Sigmoid colon (tissue), 7 donors: Measurements from ENCODE around the gene SLC8A1. TPM values are rescaled to one million over a fixed set of nuclear protein-coding genes. Genes with fewer than 3 reads are reported as not detected.

Experiments used
- DNase-seq: peaks from one replicate; pipeline ENCODE4 v3.0.0-alpha.2; 2019
- H3K27ac ChIP-seq, 4 donors: fragments of 200-600 bp; sonication (generic); one replicate each; pipeline ENCODE4 v1.5.1; 2016 to 2019; ENCODE audit warnings: mild to moderate bottlenecking in 1 of 4
- H3K27me3 ChIP-seq, 3 donors: fragments of 200-600 bp; sonication (generic); one replicate each; pipeline ENCODE4 v1.5.1; 2019; ENCODE audit warnings: mild to moderate bottlenecking in 1 of 3
- H3K36me3 ChIP-seq, 4 donors: fragments of 200-600 bp; sonication (generic); one replicate each; pipeline ENCODE4 v1.5.1; 2016 to 2019
- H3K4me1 ChIP-seq, 4 donors: fragments of 200-600 bp; sonication (generic); one replicate each; pipeline ENCODE4 v1.5.1; 2017 to 2019
- H3K4me3 ChIP-seq, 4 donors: fragments of 200-600 bp; sonication (generic); one replicate each; pipeline ENCODE4 v1.5.1; 2017 to 2019; ENCODE audit warnings: mild to moderate bottlenecking in 2 of 4, moderate library complexity in 1 of 4
- H3K9me3 ChIP-seq, 4 donors: fragments of 200-600 bp in 3 of 4; sonication (generic) in 3 of 4; one replicate each; pipeline versions ENCODE4 v1.5.1 to v1.6.1; 2013 to 2019
- CTCF ChIP-seq, 4 experiments: fragments of 450-650 bp in 3 of 4; fragments of 200-600 bp in 1 of 4; IDR thresholded peaks; one replicate each; pipeline ENCODE4 v1.5.1; 2016 to 2019; ENCODE audit warnings: antibody characterized with exemption in 4 of 4, mild to moderate bottlenecking in 3 of 4, moderate library complexity in 2 of 4
- EP300 ChIP-seq, 4 donors: sonication (generic); formaldehyde crosslinking; IDR thresholded peaks; one replicate each; pipeline ENCODE4 v1.6.1; 2017; ENCODE audit warnings: antibody characterized with exemption in 4 of 4
- POLR2A ChIP-seq, 2 donors: fragments of 450-650 bp; IDR thresholded peaks; one replicate each; pipeline ENCODE4 v1.6.1; 2016; ENCODE audit warnings: antibody characterized with exemption in 2 of 2, mild to moderate bottlenecking in 2 of 2, moderate library complexity in 2 of 2
- POLR2AphosphoS5 ChIP-seq, 4 donors: sonication (generic); formaldehyde crosslinking; IDR thresholded peaks; one replicate each; pipeline ENCODE4 v1.6.1; 2017; ENCODE audit warnings: antibody characterized with exemption in 4 of 4
- WGBS, 2 donors: extraction: QIAGEN DNeasy Blood & Tissue Kit; methylation state at CpG; one replicate each; pipeline ENCODE4 v1.1.7; 2013; 5-methylcytosine and 5-hydroxymethylcytosine counted together
- intact Hi-C: fragments of 100-400 bp; cut with DNase I; formaldehyde crosslinking; loops from one replicate; pipeline ENCODE4 v1.15.1; 2023
- polyA plus RNA-seq, 3 donors: library from polyadenylated mRNA; stranded (reverse); fragments of 200-250 nt; gene quantifications; one replicate each; pipeline ENCODE4 v1.2.3, GENCODE V29; 2013
- total RNA-seq, 4 donors: library from RNA; depleted of rRNA; stranded (reverse); fragments of >200 nt; gene quantifications; one replicate each; pipeline ENCODE4 v1.1.0, GENCODE V29; 2016
- donor health status: healthy with polysubstance abuse.
- donor health status: Bipolar disorder and iron deficiency.
- donor health status: healthy.

Gene SLC8A1
- total and polyA plus RNA-seq, 7 donors, result 0.60 to 337 (median 229) TPM

DNA sequence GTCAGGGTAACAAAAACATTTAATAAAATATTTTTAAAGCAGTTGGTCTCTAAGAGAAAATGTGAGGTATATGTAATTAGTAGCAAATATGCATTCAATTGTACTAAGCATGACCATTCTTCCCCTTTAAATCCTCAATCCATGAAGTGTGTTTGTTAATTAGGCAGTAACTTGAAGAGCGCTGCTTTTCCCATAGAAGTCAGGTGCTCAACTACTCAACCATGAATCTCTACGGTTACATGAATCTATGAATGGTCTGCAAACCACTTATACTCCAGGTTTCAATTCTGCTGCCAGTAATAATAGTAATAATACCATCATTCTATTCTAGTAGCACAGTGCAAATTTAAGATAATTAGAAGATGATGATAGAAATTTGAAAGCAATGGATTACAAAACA lies 55.8 kb downstream of the SLC8A1 start:
- intact Hi-C loops, result no loop called here
- Histone ChIP-seq H3K9me3 (no peaks in the 10 kb centered on the region), H3K36me3 (no peaks in the 10 kb centered on the region), H3K4me3 (no peak overlapping the region), H3K4me1 (peaks cover 0 to 64% (median 44%) of the 10 kb centered on the region in 4 donors), H3K27ac (peak overlapping the region in 1 of 4 donors; percentile 47), H3K27me3 (no peaks in the 10 kb centered on the region)
- TF ChIP-seq POLR2A (IDR thresholded peaks at IDR 0.05) (no peak), EP300 (IDR thresholded peaks at IDR 0.05) (no peak), POLR2AphosphoS5 (IDR thresholded peaks at IDR 0.05) (no peak), CTCF (IDR thresholded peaks at IDR 0.05) (no peak)
- 70 to 71% methylated on average over 2 of the region's 2 CpGs for WGBS, 2 donors
- DNase-seq, result no peak

DNA sequence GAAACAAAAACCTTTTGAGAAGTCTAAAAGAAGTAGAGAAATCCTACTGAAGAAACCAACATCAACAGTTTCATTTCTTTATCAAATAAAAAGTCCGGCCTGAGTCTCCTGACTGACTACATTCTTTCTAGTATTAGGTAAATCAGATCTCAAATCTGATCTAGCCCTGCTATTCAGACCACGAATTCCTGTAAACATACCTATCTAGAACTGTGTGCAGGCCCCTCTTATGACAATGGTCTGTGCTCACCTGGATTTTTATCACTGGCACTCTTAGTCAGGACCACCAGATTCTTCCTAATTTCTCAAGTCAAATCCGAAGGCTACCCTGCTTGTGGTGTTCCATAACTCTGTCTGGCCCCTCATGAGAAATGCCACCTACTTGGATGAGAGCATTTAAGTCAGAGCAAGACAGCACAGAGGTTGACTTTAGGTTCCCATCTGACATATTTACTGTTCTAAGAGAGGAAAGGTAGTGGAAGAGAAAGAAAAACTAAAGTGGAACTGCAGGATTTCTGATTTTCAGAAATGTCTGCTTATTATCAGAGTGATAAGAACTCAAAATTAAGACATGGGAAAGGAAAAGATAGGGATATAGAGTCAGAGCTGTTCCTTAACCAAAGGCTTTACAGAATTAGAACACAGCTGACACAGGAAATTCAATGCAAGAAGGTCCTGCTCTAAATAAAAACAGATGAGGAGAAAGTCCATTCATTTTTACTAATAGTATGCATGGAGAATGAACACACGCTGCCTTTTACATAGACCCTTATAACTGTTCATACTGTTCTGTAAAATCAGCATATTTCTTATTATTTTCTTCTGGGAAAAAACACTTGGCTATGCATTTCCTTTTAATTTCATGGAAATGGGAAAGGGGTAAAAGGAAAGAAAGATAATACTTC lies 56.5 kb downstream of the SLC8A1 start:
- DNase-seq, result no peak
- Histone ChIP-seq H3K27me3 (no peaks in the 10 kb centered on the region), H3K4me1 (peaks cover 0 to 57% (median 37%) of the 10 kb centered on the region in 4 donors), H3K9me3 (no peaks in the 10 kb centered on the region), H3K4me3 (no peak overlapping the region), H3K27ac (peak overlapping the region in 3 of 4 donors; percentile 39 to 56 (median 47)), H3K36me3 (no peaks in the 10 kb centered on the region)
- no peak for TF ChIP-seq CTCF (IDR thresholded peaks at IDR 0.05)
- no peak for TF ChIP-seq POLR2A (IDR thresholded peaks at IDR 0.05)
- TF ChIP-seq EP300 (IDR thresholded peaks at IDR 0.05), result no peak
- TF ChIP-seq POLR2AphosphoS5 (IDR thresholded peaks at IDR 0.05), result no peak
- intact Hi-C loops, result no loop called here
- WGBS, 2 donors, result 52 to 73% methylated on average over 4 of the region's 4 CpGs

GRCh38 chr2:40394597-40394996 lies 57.3 kb downstream of the SLC8A1 start:
- peaks cover 0 to 54% (median 35%) of the 10 kb centered on the region in 4 donors for H3K4me1 ChIP-seq
- H3K4me3 ChIP-seq, result no peak overlapping the region
- H3K9me3 ChIP-seq, result no peaks in the 10 kb centered on the region
- WGBS, 2 donors, result 21 to 28% methylated on average over 1 of the region's 1 CpG
- no peaks in the 10 kb centered on the region for H3K36me3 ChIP-seq
- no peaks in the 10 kb centered on the region for H3K27me3 ChIP-seq
- DNase-seq, result no peak
- H3K27ac ChIP-seq, result peak overlapping the region in 3 of 4 donors; percentile 5 to 56 (median 47)
- intact Hi-C loops, result no loop called here
- no peak for TF ChIP-seq POLR2AphosphoS5 (IDR thresholded peaks at IDR 0.05)
- TF ChIP-seq CTCF (IDR thresholded peaks at IDR 0.05), result no peak
- TF ChIP-seq POLR2A (IDR thresholded peaks at IDR 0.05), result no peak
- no peak for TF ChIP-seq EP300 (IDR thresholded peaks at IDR 0.05)

DNA sequence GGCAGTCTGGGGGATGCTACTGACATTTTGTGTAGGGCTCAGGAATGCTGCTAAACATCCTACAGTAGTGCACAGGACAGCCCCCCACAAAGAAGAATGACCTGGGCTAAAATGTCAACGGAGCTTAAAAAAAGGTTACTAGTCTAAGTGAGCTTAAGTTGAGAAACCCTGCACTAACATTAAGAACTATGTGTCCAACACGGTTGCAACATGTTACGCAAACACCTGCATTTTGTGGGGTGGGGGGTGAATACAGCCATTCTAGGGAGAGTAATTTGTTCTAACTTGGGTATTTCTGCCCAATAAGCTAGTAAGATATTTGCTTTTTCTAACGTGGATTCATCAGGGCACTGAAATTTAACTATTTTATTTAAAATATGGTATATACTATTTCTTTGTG lies 57.9 kb downstream of the SLC8A1 start:
- no peaks in the 10 kb centered on the region for H3K27me3 ChIP-seq
- no peak overlapping the region for H3K4me3 ChIP-seq
- H3K27ac ChIP-seq, result peak overlapping the region in 3 of 4 donors; percentile 5 to 56 (median 47)
- intact Hi-C loops, result no loop called here
- H3K4me1 ChIP-seq, result peaks cover 0 to 50% (median 35%) of the 10 kb centered on the region in 4 donors
- no peaks in the 10 kb centered on the region for H3K36me3 ChIP-seq
- H3K9me3 ChIP-seq, result no peaks in the 10 kb centered on the region
- no peak for DNase-seq
- 69 to 87% methylated on average over 4 of the region's 4 CpGs for WGBS, 2 donors
- no peak for TF ChIP-seq POLR2A (IDR thresholded peaks at IDR 0.05)
- TF ChIP-seq CTCF (IDR thresholded peaks at IDR 0.05), result no peak
- no peak for TF ChIP-seq EP300 (IDR thresholded peaks at IDR 0.05)
- no peak for TF ChIP-seq POLR2AphosphoS5 (IDR thresholded peaks at IDR 0.05)
